Mesendoderm (in vitro differentiated cells): ENCODE data around the gene GLRX2.
"Not testable (repeated sequence)": the region's sequence is repeated elsewhere in the genome, so short reads cannot be mapped to it uniquely, and the experiment has no call there.

ENCODE experiments used
- DNase-seq: peaks from one replicate; pipeline ENCODE4 v3.0.0; 2013
- H2AK5ac ChIP-seq: 2 replicates; pipeline ENCODE4 v1.6.1; 2013; ENCODE audit warnings: low read length, inconsistent platforms
- H2BK120ac ChIP-seq: 2 replicates; pipeline ENCODE4 v1.6.1; 2013; ENCODE audit warnings: low read depth, mild to moderate bottlenecking, low read length, moderate library complexity, mixed read lengths
- H2BK15ac ChIP-seq: replicated peaks from 2 replicates; pipeline ENCODE4 v1.6.1; 2013; ENCODE audit warnings: low read depth, mild to moderate bottlenecking, moderate library complexity
- H2BK5ac ChIP-seq: 2 replicates; pipeline ENCODE4 v1.6.1; 2013; ENCODE audit warnings: low read length, inconsistent platforms
- H3K18ac ChIP-seq: 2 replicates; pipeline ENCODE4 v1.6.1; 2013; ENCODE audit warnings: mild to moderate bottlenecking, low read length, mixed read lengths
- H3K23ac ChIP-seq: one replicate; pipeline ENCODE4 v1.6.1; 2013; ENCODE audit warnings: low read length
- H3K27ac ChIP-seq: 2 replicates; pipeline ENCODE4 v1.5.1; 2013; ENCODE audit warnings: low read depth, mild to moderate bottlenecking, inconsistent platforms, low read length, moderate library complexity
- H3K27me3 ChIP-seq: 2 replicates; pipeline ENCODE4 v1.6.1; 2013; ENCODE audit warnings: low read length, control low read depth, mild to moderate bottlenecking, inconsistent platforms; ENCODE audit not compliant: insufficient read depth, poor library complexity
- H3K36me3 ChIP-seq: 2 replicates; pipeline ENCODE4 v1.6.1; 2013; ENCODE audit warnings: low read length, inconsistent platforms; ENCODE audit not compliant: control insufficient read depth, insufficient read depth
- H3K4ac ChIP-seq: one replicate; pipeline ENCODE4 v1.6.1; 2013; ENCODE audit warnings: low read depth, mild to moderate bottlenecking, low read length, moderate library complexity
- H3K4me1 ChIP-seq: 2 replicates; pipeline ENCODE4 v1.6.1; 2013; ENCODE audit warnings: low read depth, low read length, inconsistent platforms; ENCODE audit not compliant: control insufficient read depth
- H3K4me2 ChIP-seq: 2 replicates; pipeline ENCODE4 v1.6.1; 2013; ENCODE audit warnings: low read length
- H3K4me3 ChIP-seq: 2 replicates; pipeline ENCODE4 v1.5.1; 2013; ENCODE audit warnings: mild to moderate bottlenecking, low read length
- H3K56ac ChIP-seq: one replicate; pipeline ENCODE4 v1.6.1; 2013; ENCODE audit warnings: low read length
- H3K79me1 ChIP-seq: 2 replicates; pipeline ENCODE4 v1.6.1; 2013; ENCODE audit warnings: low read length, inconsistent platforms
- H3K79me2 ChIP-seq: 2 replicates; pipeline ENCODE4 v1.6.1; 2013; ENCODE audit warnings: mild to moderate bottlenecking, low read length; ENCODE audit not compliant: control insufficient read depth, insufficient read depth
- H3K9ac ChIP-seq: 2 replicates; pipeline ENCODE4 v1.6.1; 2013; ENCODE audit warnings: low read length, inconsistent platforms
- H4K5ac ChIP-seq: one replicate; pipeline ENCODE4 v1.6.1; 2013; ENCODE audit warnings: low read length
- H4K8ac ChIP-seq: one replicate; pipeline ENCODE4 v1.6.1; 2013; ENCODE audit warnings: low read depth, mild to moderate bottlenecking, control low read depth, low read length, moderate library complexity
- WGBS: extraction: QIAGEN DNeasy Blood & Tissue Kit; methylation state at CpG from one replicate; pipeline ENCODE4 v1.1.7; 2013; ENCODE audit warnings: low lambda C conversion rate, missing lambda C conversion rate; ENCODE audit not compliant: insufficient coverage; ENCODE audit errors: extremely low coverage; 5-methylcytosine and 5-hydroxymethylcytosine counted together

The GLRX2 gene

DNA sequence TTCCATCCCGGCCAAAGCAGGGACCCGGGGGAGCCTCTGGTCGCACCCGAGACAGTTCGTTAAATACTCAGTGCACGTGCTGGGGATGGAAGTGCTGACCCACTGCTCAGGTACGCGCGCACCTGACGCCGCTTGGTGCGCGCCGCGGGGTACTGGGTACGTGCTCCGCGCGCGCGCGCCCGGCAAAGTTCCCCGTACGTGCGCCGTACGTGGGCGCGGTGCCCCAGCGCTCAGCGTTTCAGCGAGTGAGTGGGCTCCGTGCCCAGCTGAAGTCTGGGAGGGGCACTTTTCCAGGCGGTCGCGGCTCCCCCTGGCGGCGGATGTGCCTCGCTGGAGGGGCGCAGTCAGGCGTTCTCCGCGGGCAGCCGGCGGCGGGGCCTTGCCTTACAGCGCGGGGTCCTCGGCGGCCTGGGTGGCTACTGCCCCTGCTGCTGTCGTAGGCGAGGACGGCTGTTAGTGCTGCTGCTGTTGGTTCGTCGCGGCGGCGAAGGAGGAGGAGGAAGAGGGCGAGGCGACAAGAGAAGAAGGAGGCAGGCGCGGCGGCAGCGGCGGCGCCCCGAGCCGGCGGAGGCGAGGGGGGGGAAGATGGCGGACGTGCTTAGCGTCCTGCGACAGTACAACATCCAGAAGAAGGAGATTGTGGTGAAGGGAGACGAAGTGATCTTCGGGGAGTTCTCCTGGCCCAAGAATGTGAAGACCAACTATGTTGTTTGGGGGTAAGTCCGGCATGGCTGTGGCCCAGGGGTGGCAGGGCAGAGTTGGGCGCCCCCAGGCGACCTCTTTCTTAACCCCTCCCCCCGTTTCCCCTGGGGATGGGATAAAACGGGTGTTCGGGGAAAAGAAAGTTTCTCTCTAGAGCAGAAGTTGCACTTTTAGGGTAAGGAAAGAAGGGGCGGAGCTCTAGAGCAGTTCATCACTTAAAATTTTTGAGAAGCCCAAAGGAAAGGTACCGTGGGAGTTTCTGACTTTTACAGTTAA lies 16.7 kb upstream of the GLRX2 start, which contains the start of gene CDC73:
TSS of gene CDC73 (plus strand) at position 416 of the 978 bp plus-strand sequence. CDS start at position 586, 170 bp downstream.
- H3K9ac ChIP-seq, result peak within 1 kb of the TSS; percentile 98
- no CpG with 5 or more reads among the region's 85 CpGs for WGBS

GRCh38 chr1:193120604-193121166 lies 15.5 kb upstream of the GLRX2 start:
- H3K4me1 ChIP-seq, result no peaks in the 10 kb centered on the region
- H3K23ac ChIP-seq, result no peak overlapping the region
- no peak overlapping the region for H2BK5ac ChIP-seq
- no peak overlapping the region for H2BK15ac ChIP-seq
- no peak overlapping the region for H4K5ac ChIP-seq
- H3K18ac ChIP-seq, result no peak overlapping the region
- H3K27me3 ChIP-seq, result no peaks in the 10 kb centered on the region
- H3K79me1 ChIP-seq, result peaks cover 2% of the 10 kb centered on the region
- no peak overlapping the region for H2BK120ac ChIP-seq
- no peak overlapping the region for H3K27ac ChIP-seq
- H3K9ac ChIP-seq, result no peak overlapping the region
- no peak overlapping the region for H3K4me2 ChIP-seq
- H3K4ac ChIP-seq, result no peak overlapping the region
- no CpG with 5 or more reads among the region's 6 CpGs for WGBS
- H3K79me2 ChIP-seq, result peaks cover 30% of the 10 kb centered on the region
- no peak overlapping the region for H3K4me3 ChIP-seq
- H3K36me3 ChIP-seq, result no peaks in the 10 kb centered on the region
- H3K56ac ChIP-seq, result no peak overlapping the region
- H4K8ac ChIP-seq, result no peak overlapping the region
- no peak overlapping the region for H2AK5ac ChIP-seq
- DNase-seq, result no peak

More for the DNA sequence above, 16.7 kb upstream of the GLRX2 start, which contains the start of gene CDC73:
- Histone ChIP-seq H3K27me3 (no peaks in the 10 kb centered on the region), H3K79me2 (peaks cover 34% of the 10 kb centered on the region), H3K56ac (peak within 1 kb of the TSS; percentile 98), H3K23ac (no peak within 1 kb of the TSS), H3K36me3 (no peaks in the 10 kb centered on the region), H3K4me3 (peak within 1 kb of the TSS; percentile 99), H3K27ac (peak within 1 kb of the TSS; percentile 98), H3K4ac (peak within 1 kb of the TSS; percentile 73), H2BK120ac (no peak within 1 kb of the TSS), H3K4me1 (no peaks in the 10 kb centered on the region), H2BK5ac (peak within 1 kb of the TSS; percentile 95), H3K79me1 (peaks cover 2% of the 10 kb centered on the region), H2BK15ac (no peak within 1 kb of the TSS), H3K4me2 (peak within 1 kb of the TSS; percentile 64), H4K8ac (no peak within 1 kb of the TSS), H2AK5ac (no peak within 1 kb of the TSS), H4K5ac (no peak within 1 kb of the TSS), H3K18ac (peak within 1 kb of the TSS; percentile 82)
- DNase-seq, result peak; percentile 98

GRCh38 chr1:193118803-193119730 lies 13.9 kb upstream of the GLRX2 start:
- no peak overlapping the region for H2AK5ac ChIP-seq
- H3K4me2 ChIP-seq, result no peak overlapping the region
- no peak overlapping the region for H3K23ac ChIP-seq
- no peaks in the 10 kb centered on the region for H3K36me3 ChIP-seq
- no peak overlapping the region for H4K8ac ChIP-seq
- no peak overlapping the region for H2BK120ac ChIP-seq
- no peak overlapping the region for H3K9ac ChIP-seq
- H3K56ac ChIP-seq, result no peak overlapping the region
- H2BK5ac ChIP-seq, result no peak overlapping the region
- H3K27ac ChIP-seq, result no peak overlapping the region
- no peak overlapping the region for H3K4ac ChIP-seq
- 100% methylated on average over 1 of the region's 4 CpGs for WGBS
- peaks cover 17% of the 10 kb centered on the region for H3K79me2 ChIP-seq
- H4K5ac ChIP-seq, result no peak overlapping the region
- no peaks in the 10 kb centered on the region for H3K79me1 ChIP-seq
- H3K27me3 ChIP-seq, result no peaks in the 10 kb centered on the region
- no peak overlapping the region for H2BK15ac ChIP-seq
- no peaks in the 10 kb centered on the region for H3K4me1 ChIP-seq
- H3K4me3 ChIP-seq, result no peak overlapping the region
- no peak overlapping the region for H3K18ac ChIP-seq
- DNase-seq, result no peak

- H3K4me3 ChIP-seq, result no peak overlapping the region
- no peak for DNase-seq
- H4K5ac ChIP-seq, result no peak overlapping the region
- H2BK5ac ChIP-seq, result no peak overlapping the region
- no peak overlapping the region for H3K4ac ChIP-seq
- WGBS, result no CpG with 5 or more reads among the region's 3 CpGs
- H2BK15ac ChIP-seq, result no peak overlapping the region
- no peak overlapping the region for H3K23ac ChIP-seq
- H3K9ac ChIP-seq, result no peak overlapping the region
- no peak overlapping the region for H2AK5ac ChIP-seq
- H3K79me2 ChIP-seq, result peaks cover 9% of the 10 kb centered on the region
- no peak overlapping the region for H4K8ac ChIP-seq
- no peaks in the 10 kb centered on the region for H3K27me3 ChIP-seq
- H2BK120ac ChIP-seq, result no peak overlapping the region
- no peaks in the 10 kb centered on the region for H3K36me3 ChIP-seq
- H3K4me2 ChIP-seq, result no peak overlapping the region
- no peaks in the 10 kb centered on the region for H3K79me1 ChIP-seq
- no peak overlapping the region for H3K27ac ChIP-seq
- no peak overlapping the region for H3K18ac ChIP-seq
- no peak overlapping the region for H3K56ac ChIP-seq
- peaks cover 3% of the 10 kb centered on the region for H3K4me1 ChIP-seq
Measured at GRCh38 chr1:193118194-193118593, 13.0 kb upstream of the GLRX2 start.

DNA sequence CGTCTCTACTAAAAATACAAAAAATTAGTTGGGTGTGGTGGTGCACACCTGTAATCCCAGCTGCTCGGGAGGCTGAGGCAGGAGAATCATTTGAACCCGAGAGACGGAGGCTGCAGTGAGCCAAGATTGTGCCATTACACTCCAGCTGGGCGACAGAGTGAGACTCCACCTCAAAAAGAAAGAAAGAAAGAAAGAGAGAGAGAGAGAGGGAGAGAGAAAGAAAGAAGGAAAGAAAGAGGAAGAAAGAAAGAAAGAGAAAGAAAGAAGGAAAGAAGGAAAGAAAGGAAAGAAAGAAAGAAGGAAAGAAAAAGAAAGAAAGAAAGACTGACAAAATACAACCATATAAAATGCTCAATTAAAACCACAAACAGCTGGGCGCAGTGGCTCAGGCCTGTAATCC lies 12.0 kb upstream of the GLRX2 start:
- H3K4me3 ChIP-seq, DNase-seq, H3K4me1 ChIP-seq, H3K79me2 ChIP-seq, H3K27ac ChIP-seq, H3K9ac ChIP-seq, H3K23ac ChIP-seq, H3K36me3 ChIP-seq, H3K56ac ChIP-seq, H2BK5ac ChIP-seq, H2AK5ac ChIP-seq, H2BK120ac ChIP-seq, H3K4me2 ChIP-seq, H4K8ac ChIP-seq, H3K4ac ChIP-seq, H3K18ac ChIP-seq, H2BK15ac ChIP-seq, H4K5ac ChIP-seq, H3K27me3 ChIP-seq, H3K79me1 ChIP-seq: not testable (repeated sequence)
- WGBS, result no CpG with 5 or more reads among the region's 6 CpGs
